Psoas muscle (tissue), 8 donors: ENCODE results near the gene HINT3. TPM values are rescaled to one million over a fixed set of nuclear protein-coding genes. Genes with fewer than 3 reads are reported as not detected.

Experiments
- ATAC-seq, 4 donors: fragments of 200-7000 bp; cut with Tn5 transposase; one replicate each; pipeline ENCODE4 v1.9.1; 2020; ENCODE audit warnings: moderate library complexity in 3 of 4, mild to moderate bottlenecking in 2 of 4
- DNase-seq, 2 donors: peaks; one replicate each; pipeline ENCODE4 v3.0.0-alpha.2; 2020
- H3K27ac ChIP-seq: fragments of 200-600 bp; one replicate; pipeline ENCODE4 v1.8.0; 2022
- H3K27me3 ChIP-seq, 3 donors: fragments of 200-600 bp in 1 of 3; one replicate each; pipeline versions ENCODE4 v1.6.1 to v1.8.0; 2013 to 2022; ENCODE audit warnings: low read length in 2 of 3, mild to moderate bottlenecking in 2 of 3, moderate library complexity in 1 of 3; ENCODE audit not compliant: insufficient read depth in 3 of 3
- H3K36me3 ChIP-seq, 2 donors: fragments of 200-600 bp in 1 of 2; one replicate each; pipeline versions ENCODE4 v1.6.1 to v1.8.0; 2013 to 2022; ENCODE audit warnings: low read depth in 1 of 2, mild to moderate bottlenecking in 1 of 2, moderate library complexity in 1 of 2; ENCODE audit not compliant: insufficient read depth in 1 of 2
- H3K4me1 ChIP-seq: fragments of 200-600 bp; one replicate; pipeline ENCODE4 v1.8.0; 2022
- H3K4me3 ChIP-seq: fragments of 200-600 bp; one replicate; pipeline ENCODE4 v1.8.0; 2022; ENCODE audit warnings: mild to moderate bottlenecking
- H3K9me3 ChIP-seq: fragments of 200-600 bp; one replicate; pipeline ENCODE4 v1.8.0; 2022
- WGBS, 3 donors: extraction: QIAGEN DNeasy Blood & Tissue Kit; methylation state at CpG; one replicate each; pipeline versions ENCODE4 v1.1.6 to v1.1.7; 2013; 5-methylcytosine and 5-hydroxymethylcytosine counted together
- intact Hi-C, 2 donors: fragments of 100-400 bp; cut with DNase I; formaldehyde crosslinking; loops; one replicate each; pipeline versions ENCODE4 v1.11.0 to v1.14.2; 2022
- polyA plus RNA-seq, 3 donors: library from polyadenylated mRNA; stranded (reverse); fragments of 200-250 nt; gene quantifications; one replicate each; pipeline ENCODE4 v1.2.3, GENCODE V29; 2013
- total RNA-seq, 4 donors: library from RNA; stranded (reverse); fragmentation: NEBNext Ultra II Directional in 2 of 4; extraction: Animal tissue kit (Norgen Biotek cat#: 25700) in 2 of 4; gene quantifications; one replicate each; pipeline versions ENCODE4 v1.2.1 to v1.2.4, GENCODE V29; 2021 to 2023
- TF ChIP-seq, protein P1 (sequence below): fragments of 200-600 bp; IDR thresholded peaks from one replicate; pipeline ENCODE4 v1.8.0; 2022; ENCODE audit warnings: antibody characterized with exemption
- donor health status: healthy with polysubstance abuse.
- donor health status: DM: no; HTN: no; CAD: no; lungs with moderate emphysema.
- donor health status: Bipolar disorder and iron deficiency.
- donor health status: healthy.
- donor health status: DM: yes; HTN: yes; CAD: no.
- donor health status: DM: no; HTN: no; CAD: no.
- donor health status: DM: no; HTN: no; CAD: no.
- donor health status: DM: yes; HTN: yes; CAD: no.

The HINT3 gene
- total and polyA plus RNA-seq, 7 donors, result 24.0 to 79.9 (median 58.5) TPM

DNA sequence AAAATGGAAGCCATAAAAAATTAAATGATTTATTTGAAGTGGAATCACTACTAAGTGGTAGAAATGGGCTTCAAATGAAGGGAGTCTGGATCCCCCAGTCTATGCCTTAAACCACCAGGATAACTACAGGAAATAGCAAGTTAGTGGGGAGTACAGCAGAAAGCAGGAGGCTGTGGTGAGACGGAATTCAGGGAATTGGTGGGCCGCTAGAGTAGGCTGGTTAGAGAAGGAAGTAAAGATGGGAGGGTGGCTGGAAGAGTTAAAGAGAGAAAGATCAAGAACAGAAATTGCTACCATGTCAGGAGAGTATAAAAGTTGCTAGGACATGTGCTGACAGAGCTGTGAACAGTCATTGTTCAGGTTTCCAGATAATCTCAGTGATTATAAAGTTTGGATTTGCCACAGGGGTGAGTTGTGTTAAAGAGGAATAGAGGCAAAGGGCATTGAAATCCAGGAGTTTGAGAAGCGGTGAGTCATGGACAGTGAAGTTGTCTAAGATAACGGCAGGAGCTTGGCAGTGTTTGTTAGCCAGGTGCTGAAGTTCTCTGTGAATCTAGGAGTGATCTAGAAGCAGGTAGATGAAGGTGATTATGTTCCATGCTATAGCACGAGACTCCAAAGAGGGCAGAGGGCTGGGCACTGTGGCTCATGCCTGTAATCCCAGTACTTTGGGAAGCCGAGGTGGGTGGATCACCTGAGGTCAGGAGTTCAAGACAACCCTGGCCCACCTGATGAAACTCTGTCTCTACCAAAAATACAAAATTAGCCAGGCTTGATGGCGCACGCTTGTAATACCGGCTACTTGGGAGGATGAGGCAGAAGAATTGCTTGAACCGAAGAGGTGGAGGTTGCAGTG lies 13.7 kb upstream of the HINT3 start:
- no peak for DNase-seq
- TF ChIP-seq, protein P1, sequence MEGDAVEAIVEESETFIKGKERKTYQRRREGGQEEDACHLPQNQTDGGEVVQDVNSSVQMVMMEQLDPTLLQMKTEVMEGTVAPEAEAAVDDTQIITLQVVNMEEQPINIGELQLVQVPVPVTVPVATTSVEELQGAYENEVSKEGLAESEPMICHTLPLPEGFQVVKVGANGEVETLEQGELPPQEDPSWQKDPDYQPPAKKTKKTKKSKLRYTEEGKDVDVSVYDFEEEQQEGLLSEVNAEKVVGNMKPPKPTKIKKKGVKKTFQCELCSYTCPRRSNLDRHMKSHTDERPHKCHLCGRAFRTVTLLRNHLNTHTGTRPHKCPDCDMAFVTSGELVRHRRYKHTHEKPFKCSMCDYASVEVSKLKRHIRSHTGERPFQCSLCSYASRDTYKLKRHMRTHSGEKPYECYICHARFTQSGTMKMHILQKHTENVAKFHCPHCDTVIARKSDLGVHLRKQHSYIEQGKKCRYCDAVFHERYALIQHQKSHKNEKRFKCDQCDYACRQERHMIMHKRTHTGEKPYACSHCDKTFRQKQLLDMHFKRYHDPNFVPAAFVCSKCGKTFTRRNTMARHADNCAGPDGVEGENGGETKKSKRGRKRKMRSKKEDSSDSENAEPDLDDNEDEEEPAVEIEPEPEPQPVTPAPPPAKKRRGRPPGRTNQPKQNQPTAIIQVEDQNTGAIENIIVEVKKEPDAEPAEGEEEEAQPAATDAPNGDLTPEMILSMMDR, result no peak
- Histone ChIP-seq H3K27ac (no peak overlapping the region), H3K27me3 (no peaks in the 10 kb centered on the region), H3K9me3 (no peaks in the 10 kb centered on the region), H3K4me1 (no peaks in the 10 kb centered on the region), H3K4me3 (no peak overlapping the region), H3K36me3 (no peaks in the 10 kb centered on the region)
- no peak for ATAC-seq
- intact Hi-C loops, result no loop called here
- WGBS, 3 donors, result 88 to 90% (median 90%) methylated on average over 10 of the region's 10 CpGs

DNA sequence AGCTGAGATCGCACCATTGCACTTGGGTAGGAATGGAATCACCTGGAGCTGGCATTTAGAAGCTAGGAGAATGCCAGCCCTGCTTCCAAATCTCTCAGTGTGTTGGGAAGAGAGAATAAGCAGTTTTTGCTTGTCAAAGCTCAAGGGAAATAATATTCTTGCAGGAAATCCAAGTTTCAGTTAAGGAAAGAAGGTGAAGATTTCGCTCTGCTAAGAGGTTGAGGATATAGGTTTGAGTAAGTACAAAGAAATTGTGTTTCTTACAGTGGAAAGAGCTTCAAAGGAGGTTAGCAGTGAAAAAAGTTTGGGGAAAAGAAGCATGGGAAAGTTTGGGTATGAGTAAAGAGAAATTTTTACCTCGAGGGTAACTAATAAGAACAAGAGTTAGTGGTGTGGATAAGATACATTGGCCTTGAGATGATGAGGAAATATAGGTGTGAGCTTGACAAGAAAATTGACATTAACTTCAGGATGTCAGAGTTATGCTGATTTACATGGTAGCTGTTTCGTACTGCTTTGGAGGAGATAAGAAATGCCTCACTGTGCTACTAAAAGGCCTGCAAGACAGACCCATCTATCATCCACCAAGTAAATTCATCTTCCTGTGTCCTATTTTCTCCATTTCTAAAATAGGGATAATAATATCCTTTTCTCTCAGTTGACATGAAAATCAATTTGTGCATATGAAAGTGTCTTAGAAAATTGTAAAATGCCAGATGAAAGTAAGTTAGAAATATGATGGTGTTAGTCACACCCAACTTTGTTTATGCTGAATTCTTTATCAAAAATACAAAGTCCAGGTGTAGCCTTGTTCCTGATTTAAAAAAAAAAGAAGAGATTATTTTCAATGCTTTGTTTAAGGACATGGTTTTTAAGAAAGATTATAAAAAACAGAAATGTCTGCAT lies 12.8 kb upstream of the HINT3 start:
- ATAC-seq, result no peak
- WGBS, 3 donors, result 87 to 93% (median 90%) methylated on average over 4 of the region's 4 CpGs
- TF ChIP-seq, protein P1, result no peak
- no peak overlapping the region for H3K27ac ChIP-seq
- no peak overlapping the region for H3K4me3 ChIP-seq
- peaks cover 0 to 3% (median 0%) of the 10 kb centered on the region in 3 donors for H3K27me3 ChIP-seq
- intact Hi-C loops, result no loop called here
- H3K4me1 ChIP-seq, result no peaks in the 10 kb centered on the region
- no peaks in the 10 kb centered on the region for H3K36me3 ChIP-seq
- DNase-seq, result no peak
- no peaks in the 10 kb centered on the region for H3K9me3 ChIP-seq

DNA sequence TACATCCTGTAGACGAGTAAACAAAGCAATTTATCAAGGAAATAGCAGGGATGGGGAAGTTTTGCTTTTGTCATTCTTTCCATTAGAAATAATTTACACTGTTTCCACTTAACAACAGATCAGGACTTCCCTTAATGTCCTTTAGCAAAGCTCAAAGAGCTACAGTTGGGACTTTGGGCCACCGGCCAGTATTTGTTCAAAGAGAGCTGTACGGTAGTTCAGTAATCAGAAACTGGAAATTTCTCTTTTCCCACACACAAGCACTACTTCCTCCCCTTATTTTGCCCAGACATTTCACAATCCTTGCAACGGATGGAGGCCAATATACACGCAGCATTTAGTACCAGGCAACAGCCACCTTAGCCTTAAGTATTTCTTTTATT lies 12.1 kb upstream of the HINT3 start:
- Histone ChIP-seq H3K36me3 (no peaks in the 10 kb centered on the region), H3K27ac (no peak overlapping the region), H3K27me3 (peaks cover 0 to 3% (median 0%) of the 10 kb centered on the region in 3 donors), H3K4me1 (no peaks in the 10 kb centered on the region), H3K4me3 (no peak overlapping the region), H3K9me3 (no peaks in the 10 kb centered on the region)
- WGBS, 3 donors, result 11 to 18% (median 13%) methylated on average over 5 of the region's 5 CpGs
- peak in 1 of 2 donors; percentile 30 for DNase-seq
- intact Hi-C loops, result no loop called here
- TF ChIP-seq, protein P1, result no peak
- ATAC-seq, result peak in 2 of 4 donors; percentile 37 to 52

GRCh38 chr6:125944896-125945295 lies 11.7 kb upstream of the HINT3 start:
- whole genome bisulfite sequencing, 3 donors, result 54 to 65% (median 57%) methylated on average over 1 of the region's 1 CpG
- intact Hi-C loops, result no loop called here
- Histone ChIP-seq H3K36me3 (no peaks in the 10 kb centered on the region), H3K27ac (no peak overlapping the region), H3K4me3 (no peak overlapping the region), H3K4me1 (no peaks in the 10 kb centered on the region), H3K9me3 (no peaks in the 10 kb centered on the region), H3K27me3 (peaks cover 0 to 3% (median 0%) of the 10 kb centered on the region in 3 donors)
- ATAC-seq, result no peak
- DNase-seq, result no peak
- TF ChIP-seq, protein P1, result no peak
